WERI-Rb-1 (cell line): ENCODE results near the gene SOST.
A peak's percentile ranks its signal among the peaks of the same experiment; 100 is the strongest.
"Not testable (repeated sequence)": the region's sequence is repeated elsewhere in the genome, so short reads cannot be mapped to it uniquely, and the experiment has no call there.

Experiments used
- DNase-seq: peaks from one replicate; pipeline ENCODE4 v3.0.0-alpha.2; 2020
- H3K27ac ChIP-seq: fragments of 250-450 bp; sonication (Bioruptor Pico); 2 replicates; pipeline ENCODE4 v1.5.1; 2020; ENCODE audit warnings: mild to moderate bottlenecking, moderate library complexity
- H3K27me3 ChIP-seq: fragments of 250-450 bp; sonication (Bioruptor Pico); 2 replicates; pipeline ENCODE4 v1.5.1; 2021; ENCODE audit warnings: mild to moderate bottlenecking, low read depth, moderate library complexity; ENCODE audit not compliant: insufficient read depth, severe bottlenecking
- H3K36me3 ChIP-seq: fragments of 250-450 bp; sonication (Bioruptor Pico); 2 replicates; pipeline ENCODE4 v1.5.1; 2020; ENCODE audit warnings: mild to moderate bottlenecking, moderate library complexity
- H3K4me3 ChIP-seq: 2 replicates; pipeline ENCODE4 v1.5.1; 2011; ENCODE audit warnings: low read depth, mild to moderate bottlenecking, control low read depth, low read length
- H3K9me3 ChIP-seq: fragments of 250-450 bp; sonication (Bioruptor Pico); 2 replicates; pipeline ENCODE4 v1.5.1; 2021; ENCODE audit warnings: mild to moderate bottlenecking, moderate library complexity; ENCODE audit not compliant: severe bottlenecking
- CTCF ChIP-seq: IDR thresholded peaks from 2 replicates; pipeline ENCODE4 v1.5.1; 2011; ENCODE audit warnings: low read depth, mild to moderate bottlenecking, control low read depth, inconsistent platforms, low read length

The SOST gene

GRCh38 chr17:43799047-43799446 lies 40.5 kb upstream of the SOST start:
- H3K36me3 ChIP-seq: peaks cover 8% of the 10 kb centered on the region
- TF ChIP-seq CTCF: no peak
- H3K27me3 ChIP-seq: no peaks in the 10 kb centered on the region
- no peak overlapping the region for H3K27ac ChIP-seq
- peaks cover 47% of the 10 kb centered on the region for H3K9me3 ChIP-seq
- DNase-seq: no peak
- no peak overlapping the region for H3K4me3 ChIP-seq

GRCh38 chr17:43798024-43798423 lies 39.4 kb upstream of the SOST start:
- H3K27me3 ChIP-seq, H3K36me3 ChIP-seq, DNase-seq, H3K27ac ChIP-seq, H3K4me3 ChIP-seq: not testable (repeated sequence)
- peaks cover 54% of the 10 kb centered on the region for H3K9me3 ChIP-seq

GRCh38 chr17:43792668-43793067 lies 34.1 kb upstream of the SOST start:
- DNase-seq, H3K36me3 ChIP-seq, H3K27me3 ChIP-seq, H3K27ac ChIP-seq, H3K4me3 ChIP-seq: not testable (repeated sequence)
- peaks cover 43% of the 10 kb centered on the region for H3K9me3 ChIP-seq

GRCh38 chr17:43791589-43791988 lies 33.0 kb upstream of the SOST start:
- peak overlapping the region; percentile 2; the same call in 1 of the 2 replicates for H3K27ac ChIP-seq
- peaks cover 33% of the 10 kb centered on the region for H3K9me3 ChIP-seq
- no peaks in the 10 kb centered on the region for H3K27me3 ChIP-seq
- peak; percentile 83 for DNase-seq
- H3K36me3 ChIP-seq: no peaks in the 10 kb centered on the region
- no peak for TF ChIP-seq CTCF
- peak overlapping the region; percentile 11 for H3K4me3 ChIP-seq

DNA sequence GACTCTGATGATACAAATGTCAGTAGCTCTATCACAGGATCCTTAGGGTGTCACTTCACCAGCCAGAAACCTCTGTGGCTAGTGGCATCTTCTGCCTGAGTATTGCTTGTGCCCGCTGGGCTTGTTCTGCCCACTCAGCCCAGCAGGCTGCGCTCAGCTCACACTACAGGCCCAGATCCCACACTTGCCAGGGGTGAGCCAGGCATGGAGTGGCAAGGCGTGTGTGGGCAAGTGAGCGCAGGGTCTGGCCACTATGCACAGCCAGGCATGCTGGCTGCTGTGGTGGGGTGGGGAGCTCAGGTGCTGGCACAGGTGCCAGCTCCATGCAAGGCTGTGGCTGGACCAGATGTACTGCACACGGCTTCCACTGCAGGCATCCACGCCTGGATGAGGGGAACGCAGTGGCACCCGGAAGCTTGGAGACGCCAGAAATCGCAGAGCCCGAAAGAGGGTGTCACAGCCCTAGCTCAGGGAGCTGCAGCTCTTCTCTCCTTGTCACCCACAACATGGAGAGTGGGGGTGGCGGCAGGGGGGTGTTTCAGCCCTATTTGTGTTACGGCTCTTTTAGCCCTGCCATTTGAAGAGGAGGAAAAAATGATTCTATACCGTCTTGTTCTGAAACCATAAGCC lies 31.8 kb upstream of the SOST start:
- Histone ChIP-seq H3K27me3 (no peaks in the 10 kb centered on the region), H3K27ac (no peak overlapping the region), H3K36me3 (no peaks in the 10 kb centered on the region), H3K9me3 (peaks cover 23% of the 10 kb centered on the region), H3K4me3 (no peak overlapping the region)
- TF ChIP-seq CTCF: peak; percentile 66
- no peak for DNase-seq

- no peaks in the 10 kb centered on the region for H3K27me3 ChIP-seq
- no peak for DNase-seq
- no peak overlapping the region for H3K4me3 ChIP-seq
- no peaks in the 10 kb centered on the region for H3K36me3 ChIP-seq
- no peak overlapping the region for H3K27ac ChIP-seq
- no peak for TF ChIP-seq CTCF
- H3K9me3 ChIP-seq: peaks cover 14% of the 10 kb centered on the region
Measured at GRCh38 chr17:43789482-43789881, 30.9 kb upstream of the SOST start.

- peaks cover 10% of the 10 kb centered on the region for H3K9me3 ChIP-seq
- no peak for DNase-seq
- no peak overlapping the region for H3K27ac ChIP-seq
- no peaks in the 10 kb centered on the region for H3K27me3 ChIP-seq
- H3K4me3 ChIP-seq: no peak overlapping the region
- no peaks in the 10 kb centered on the region for H3K36me3 ChIP-seq
- no peak for TF ChIP-seq CTCF
Measured at GRCh38 chr17:43788540-43788939, 29.9 kb upstream of the SOST start.
